ENCODE data around the gene UGT1A5.

Gene UGT1A5

DNA sequence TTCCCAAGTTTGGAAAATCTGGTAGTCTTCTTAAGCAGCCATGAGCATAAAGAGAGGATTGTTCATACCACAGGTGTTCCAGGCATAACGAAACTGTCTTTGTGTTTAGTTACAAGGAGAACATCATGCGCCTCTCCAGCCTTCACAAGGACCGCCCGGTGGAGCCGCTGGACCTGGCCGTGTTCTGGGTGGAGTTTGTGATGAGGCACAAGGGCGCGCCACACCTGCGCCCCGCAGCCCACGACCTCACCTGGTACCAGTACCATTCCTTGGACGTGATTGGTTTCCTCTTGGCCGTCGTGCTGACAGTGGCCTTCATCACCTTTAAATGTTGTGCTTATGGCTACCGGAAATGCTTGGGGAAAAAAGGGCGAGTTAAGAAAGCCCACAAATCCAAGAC, 59.4 kb downstream of the UGT1A5 start:
- H3K36me3 ChIP-seq (ENCODE audit: control insufficient read depth in 2 of 2, insufficient read depth in 1 of 2, low read length in 2 of 2), result no peaks in the 10 kb centered on the region
- TF ChIP-seq ZNF473 (tag by site-specific recombination; IDR thresholded peaks at IDR 0.05), result no peak
- TF ChIP-seq ZNF629 (tag by site-specific recombination; IDR thresholded peaks at IDR 0.05), result no peak
- no peak for TF ChIP-seq ZNF10 (tag by site-specific recombination; IDR thresholded peaks at IDR 0.05)
- TF ChIP-seq, protein P1, sequence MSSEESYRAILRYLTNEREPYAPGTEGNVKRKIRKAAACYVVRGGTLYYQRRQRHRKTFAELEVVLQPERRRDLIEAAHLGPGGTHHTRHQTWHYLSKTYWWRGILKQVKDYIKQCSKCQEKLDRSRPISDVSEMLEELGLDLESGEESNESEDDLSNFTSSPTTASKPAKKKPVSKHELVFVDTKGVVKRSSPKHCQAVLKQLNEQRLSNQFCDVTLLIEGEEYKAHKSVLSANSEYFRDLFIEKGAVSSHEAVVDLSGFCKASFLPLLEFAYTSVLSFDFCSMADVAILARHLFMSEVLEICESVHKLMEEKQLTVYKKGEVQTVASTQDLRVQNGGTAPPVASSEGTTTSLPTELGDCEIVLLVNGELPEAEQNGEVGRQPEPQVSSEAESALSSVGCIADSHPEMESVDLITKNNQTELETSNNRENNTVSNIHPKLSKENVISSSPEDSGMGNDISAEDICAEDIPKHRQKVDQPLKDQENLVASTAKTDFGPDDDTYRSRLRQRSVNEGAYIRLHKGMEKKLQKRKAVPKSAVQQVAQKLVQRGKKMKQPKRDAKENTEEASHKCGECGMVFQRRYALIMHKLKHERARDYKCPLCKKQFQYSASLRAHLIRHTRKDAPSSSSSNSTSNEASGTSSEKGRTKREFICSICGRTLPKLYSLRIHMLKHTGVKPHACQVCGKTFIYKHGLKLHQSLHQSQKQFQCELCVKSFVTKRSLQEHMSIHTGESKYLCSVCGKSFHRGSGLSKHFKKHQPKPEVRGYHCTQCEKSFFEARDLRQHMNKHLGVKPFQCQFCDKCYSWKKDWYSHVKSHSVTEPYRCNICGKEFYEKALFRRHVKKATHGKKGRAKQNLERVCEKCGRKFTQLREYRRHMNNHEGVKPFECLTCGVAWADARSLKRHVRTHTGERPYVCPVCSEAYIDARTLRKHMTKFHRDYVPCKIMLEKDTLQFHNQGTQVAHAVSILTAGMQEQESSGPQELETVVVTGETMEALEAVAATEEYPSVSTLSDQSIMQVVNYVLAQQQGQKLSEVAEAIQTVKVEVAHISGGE (tag by site-specific recombination; conservative IDR thresholded peaks at IDR 0.05; ENCODE audit: low read depth), result no peak
- TF ChIP-seq, protein P2, sequence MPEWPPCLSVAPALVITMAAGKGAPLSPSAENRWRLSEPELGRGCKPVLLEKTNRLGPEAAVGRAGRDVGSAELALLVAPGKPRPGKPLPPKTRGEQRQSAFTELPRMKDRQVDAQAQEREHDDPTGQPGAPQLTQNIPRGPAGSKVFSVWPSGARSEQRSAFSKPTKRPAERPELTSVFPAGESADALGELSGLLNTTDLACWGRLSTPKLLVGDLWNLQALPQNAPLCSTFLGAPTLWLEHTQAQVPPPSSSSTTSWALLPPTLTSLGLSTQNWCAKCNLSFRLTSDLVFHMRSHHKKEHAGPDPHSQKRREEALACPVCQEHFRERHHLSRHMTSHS (tag by site-specific recombination; IDR thresholded peaks at IDR 0.05), result no peak
- TF ChIP-seq ELK4 (IDR thresholded peaks at IDR 0.05; ENCODE audit: borderline replicate concordance, low read depth, low read length), result no peak
- no peak for TF ChIP-seq OVOL3 (tag by site-specific recombination; IDR thresholded peaks at IDR 0.05)
- no peak for TF ChIP-seq GLI2 (tag by site-specific recombination; IDR thresholded peaks at IDR 0.05; ENCODE audit: borderline replicate concordance, low read depth)
- TF ChIP-seq ZNF561 (tag by site-specific recombination; IDR thresholded peaks at IDR 0.05; ENCODE audit: borderline replicate concordance), result no peak
- TF ChIP-seq ZBTB1 (tag by site-specific recombination; IDR thresholded peaks at IDR 0.05), result no peak
- TF ChIP-seq, protein P3, sequence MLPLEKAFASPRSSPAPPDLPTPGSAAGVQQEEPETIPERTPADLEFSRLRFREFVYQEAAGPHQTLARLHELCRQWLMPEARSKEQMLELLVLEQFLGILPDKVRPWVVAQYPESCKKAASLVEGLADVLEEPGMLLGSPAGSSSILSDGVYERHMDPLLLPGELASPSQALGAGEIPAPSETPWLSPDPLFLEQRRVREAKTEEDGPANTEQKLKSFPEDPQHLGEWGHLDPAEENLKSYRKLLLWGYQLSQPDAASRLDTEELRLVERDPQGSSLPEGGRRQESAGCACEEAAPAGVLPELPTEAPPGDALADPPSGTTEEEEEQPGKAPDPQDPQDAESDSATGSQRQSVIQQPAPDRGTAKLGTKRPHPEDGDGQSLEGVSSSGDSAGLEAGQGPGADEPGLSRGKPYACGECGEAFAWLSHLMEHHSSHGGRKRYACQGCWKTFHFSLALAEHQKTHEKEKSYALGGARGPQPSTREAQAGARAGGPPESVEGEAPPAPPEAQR (tag by site-specific recombination; IDR thresholded peaks at IDR 0.05), result no peak
- TF ChIP-seq SP2 (tag by site-specific recombination; IDR thresholded peaks at IDR 0.05), result no peak
- TF ChIP-seq YY1 (tag by site-specific recombination; IDR thresholded peaks at IDR 0.05), result no peak
- no peak for TF ChIP-seq REST (tag by site-specific recombination; IDR thresholded peaks at IDR 0.05)
- TF ChIP-seq MYNN (tag by site-specific recombination; IDR thresholded peaks at IDR 0.05; ENCODE audit: borderline replicate concordance), result no peak
- no peak for TF ChIP-seq TRIM28 (IDR thresholded peaks at IDR 0.05; ENCODE audit: borderline replicate concordance, low read length)
- no peak overlapping the region for H3K4me3 ChIP-seq (ENCODE audit: low read depth, low read length)
- no peaks in the 10 kb centered on the region for H3K9me3 ChIP-seq (ENCODE audit: control insufficient read depth, insufficient read depth, low read depth, low read length)
- H3K27ac ChIP-seq (ENCODE audit: extremely low read depth, low read depth, low read length), result no peak overlapping the region
- ChIA-PET CTCF (no interaction called here), POLR2A (no interaction called here)
- H3K4me1 ChIP-seq (ENCODE audit: control insufficient read depth, insufficient read depth, low read length), result no peaks in the 10 kb centered on the region

All from HEK293 (cell line).